ENCODE data around the gene STAT6.
A peak's percentile ranks its signal among the peaks of the same experiment; 100 is the strongest.

The STAT6 gene

GRCh38 chr12:57111031-57111734 is at the start of gene STAT6:
Gene STAT6, minus strand, starts transcription at chr12:57111362. Its CDS starts 3,084 bp downstream, at chr12:57108278.
- DNase-seq (ENCODE audit: low read depth in 2 of 2), result peak in 1 of 2 experiments; percentile 65

GRCh38 chr12:57160741-57161140 is 49.6 kb upstream of the STAT6 start:
- DNase-seq (ENCODE audit: low read depth in 2 of 2), result no peak

- no peak for DNase-seq (ENCODE audit: low read depth in 2 of 2)
Observed at GRCh38 chr12:57160040-57160439, 48.9 kb upstream of the STAT6 start.

- DNase-seq (ENCODE audit: low read depth in 2 of 2), result no peak
Observed at GRCh38 chr12:57159311-57159710, 48.1 kb upstream of the STAT6 start.

GRCh38 chr12:57158665-57159064 is 47.5 kb upstream of the STAT6 start:
- DNase-seq (ENCODE audit: low read depth in 2 of 2), result no peak

GRCh38 chr12:57158186-57158585 is 47.0 kb upstream of the STAT6 start:
- DNase-seq (ENCODE audit: low read depth in 2 of 2), result no peak

GRCh38 chr12:57157588-57158173 is 46.5 kb upstream of the STAT6 start:
- DNase-seq (ENCODE audit: low read depth in 2 of 2), result no peak

- DNase-seq (ENCODE audit: low read depth in 2 of 2), result no peak
Observed at GRCh38 chr12:57156701-57157403, 45.7 kb upstream of the STAT6 start.

GRCh38 chr12:57154804-57155434 is 43.8 kb upstream of the STAT6 start:
- no peak for DNase-seq (ENCODE audit: low read depth in 2 of 2)

GRCh38 chr12:57154076-57154475 is 42.9 kb upstream of the STAT6 start:
- no peak for DNase-seq (ENCODE audit: low read depth in 2 of 2)

- no peak for DNase-seq (ENCODE audit: low read depth in 2 of 2)
Observed at GRCh38 chr12:57153415-57153997, 42.3 kb upstream of the STAT6 start.

GRCh38 chr12:57152639-57153038 is 41.5 kb upstream of the STAT6 start:
- DNase-seq (ENCODE audit: low read depth in 2 of 2), result no peak

- DNase-seq (ENCODE audit: low read depth in 2 of 2), result peak; percentile 78 to 85
Observed at GRCh38 chr12:57151741-57152630, 40.8 kb upstream of the STAT6 start.

GRCh38 chr12:57150400-57151000 is 39.3 kb upstream of the STAT6 start:
- DNase-seq (ENCODE audit: low read depth in 2 of 2), result no peak

GRCh38 chr12:57149245-57149900 is 38.2 kb upstream of the STAT6 start:
- DNase-seq (ENCODE audit: low read depth in 2 of 2), result peak in 1 of 2 experiments; percentile 48

GRCh38 chr12:57148469-57149244 is 37.5 kb upstream of the STAT6 start:
- no peak for DNase-seq (ENCODE audit: low read depth in 2 of 2)

GRCh38 chr12:57146961-57147944 is 36.1 kb upstream of the STAT6 start, which contains the start of gene LRP1-AS:
Gene LRP1-AS, minus strand, starts transcription at chr12:57147619.
- no peak for DNase-seq (ENCODE audit: low read depth in 2 of 2)

- DNase-seq (ENCODE audit: low read depth in 2 of 2), result no peak
Observed at GRCh38 chr12:57146092-57146491, 34.9 kb upstream of the STAT6 start.
